GM06990 (cell line): Measurements from ENCODE around the gene CIAO2A.
"Not testable (repeated sequence)": the region's sequence is repeated elsewhere in the genome, so short reads cannot be mapped to it uniquely, and the experiment has no call there.

Experiments used
- DNase-seq: peaks from one replicate; pipeline ENCODE4 v3.0.0-alpha.2; 2011; ENCODE audit not compliant: insufficient read length; ENCODE audit errors: extremely low read depth
- H3K27me3 ChIP-seq: replicated peaks from 2 replicates; pipeline ENCODE4 v1.6.0; 2011; ENCODE audit warnings: low read length; ENCODE audit not compliant: control insufficient read depth, insufficient read depth
- H3K36me3 ChIP-seq: 2 replicates; pipeline ENCODE4 v1.5.1; 2011; ENCODE audit warnings: low read length; ENCODE audit not compliant: control insufficient read depth, insufficient read depth
- H3K4me3 ChIP-seq: replicated peaks from 2 replicates; pipeline ENCODE4 v1.5.1; 2011; ENCODE audit warnings: low read depth, mild to moderate bottlenecking, control low read depth, low read length
- TF ChIP-seq, protein P1 (sequence below): IDR thresholded peaks from 2 replicates; pipeline ENCODE4 v1.5.1; 2011; ENCODE audit warnings: low read length, control low read depth, mild to moderate bottlenecking, inconsistent platforms; ENCODE audit not compliant: insufficient read depth, poor library complexity, severe bottlenecking

The CIAO2A gene

DNA sequence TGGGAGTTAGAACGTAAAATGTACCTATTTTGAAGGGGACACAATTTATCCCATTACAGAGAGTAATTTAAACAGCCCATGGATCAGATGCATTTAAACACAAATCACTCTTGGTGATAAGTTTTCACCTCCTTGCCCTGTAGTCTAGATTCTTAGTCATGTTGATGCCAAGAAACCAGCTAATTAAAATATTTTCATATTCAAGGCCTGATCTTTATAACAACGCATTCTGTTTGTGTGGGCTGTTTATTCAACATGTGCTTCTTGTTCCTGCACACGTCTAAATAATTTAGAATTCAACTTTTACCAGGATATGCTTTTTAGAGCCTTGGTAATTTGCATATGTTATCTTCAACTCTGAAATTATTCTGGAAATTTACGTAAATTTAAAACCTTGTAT is 28.0 kb upstream of the CIAO2A start:
- H3K4me3 ChIP-seq = no peak overlapping the region
- TF ChIP-seq, protein P1, sequence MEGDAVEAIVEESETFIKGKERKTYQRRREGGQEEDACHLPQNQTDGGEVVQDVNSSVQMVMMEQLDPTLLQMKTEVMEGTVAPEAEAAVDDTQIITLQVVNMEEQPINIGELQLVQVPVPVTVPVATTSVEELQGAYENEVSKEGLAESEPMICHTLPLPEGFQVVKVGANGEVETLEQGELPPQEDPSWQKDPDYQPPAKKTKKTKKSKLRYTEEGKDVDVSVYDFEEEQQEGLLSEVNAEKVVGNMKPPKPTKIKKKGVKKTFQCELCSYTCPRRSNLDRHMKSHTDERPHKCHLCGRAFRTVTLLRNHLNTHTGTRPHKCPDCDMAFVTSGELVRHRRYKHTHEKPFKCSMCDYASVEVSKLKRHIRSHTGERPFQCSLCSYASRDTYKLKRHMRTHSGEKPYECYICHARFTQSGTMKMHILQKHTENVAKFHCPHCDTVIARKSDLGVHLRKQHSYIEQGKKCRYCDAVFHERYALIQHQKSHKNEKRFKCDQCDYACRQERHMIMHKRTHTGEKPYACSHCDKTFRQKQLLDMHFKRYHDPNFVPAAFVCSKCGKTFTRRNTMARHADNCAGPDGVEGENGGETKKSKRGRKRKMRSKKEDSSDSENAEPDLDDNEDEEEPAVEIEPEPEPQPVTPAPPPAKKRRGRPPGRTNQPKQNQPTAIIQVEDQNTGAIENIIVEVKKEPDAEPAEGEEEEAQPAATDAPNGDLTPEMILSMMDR = no peak
- no peaks in the 10 kb centered on the region for H3K27me3 ChIP-seq
- peaks cover 15% of the 10 kb centered on the region for H3K36me3 ChIP-seq
- no peak for DNase-seq

- H3K4me3 ChIP-seq, DNase-seq, H3K27me3 ChIP-seq: not testable (repeated sequence)
- H3K36me3 ChIP-seq = peaks cover 13% of the 10 kb centered on the region
Observed at GRCh38 chr15:64120322-64120721, 26.7 kb upstream of the CIAO2A start.

DNA sequence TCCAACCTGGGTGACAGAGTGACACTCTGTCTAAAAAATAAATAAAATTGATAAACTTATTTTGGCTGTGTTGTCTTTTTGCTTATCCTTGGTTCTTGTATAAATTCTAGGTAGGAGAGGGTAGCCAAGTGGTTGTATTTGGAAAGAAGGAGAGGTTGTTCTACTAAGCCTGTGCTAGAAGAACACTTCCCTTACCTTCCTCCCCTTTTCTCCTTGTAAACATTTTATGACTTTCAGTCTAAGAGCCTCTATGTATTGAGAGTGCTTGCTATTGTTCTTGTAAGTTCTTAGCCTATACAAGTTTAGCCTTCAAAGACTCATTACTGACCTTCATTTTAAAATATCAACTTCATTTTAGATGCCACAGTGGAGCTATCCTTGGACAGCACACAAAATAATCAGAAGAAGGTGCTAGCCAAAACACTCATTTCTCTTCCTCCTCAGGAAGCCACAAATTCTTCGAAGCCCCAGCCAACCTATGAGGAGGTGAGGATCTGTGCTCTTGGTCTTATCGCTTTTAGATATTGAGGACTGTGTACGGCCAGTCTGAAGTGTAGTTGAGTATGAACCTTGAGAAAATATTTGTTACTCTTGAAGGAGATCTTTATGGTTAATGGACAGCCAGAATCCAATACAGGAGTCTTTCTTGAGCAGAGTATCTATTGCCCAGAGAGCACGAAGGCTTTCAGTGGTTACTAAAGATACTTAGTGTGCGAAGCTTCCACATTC is 24.3 kb upstream of the CIAO2A start:
- Histone ChIP-seq H3K36me3 (peaks cover 17% of the 10 kb centered on the region), H3K27me3 (no peaks in the 10 kb centered on the region), H3K4me3 (no peak overlapping the region)
- no peak for DNase-seq
- TF ChIP-seq, protein P1 = no peak

GRCh38 chr15:64112904-64113303 is 19.3 kb upstream of the CIAO2A start:
- peaks cover 6% of the 10 kb centered on the region for H3K36me3 ChIP-seq
- DNase-seq = no peak

GRCh38 chr15:64112073-64112772 is 18.6 kb upstream of the CIAO2A start:
- TF ChIP-seq, protein P1 = no peak
- H3K4me3 ChIP-seq = no peak overlapping the region
- DNase-seq = no peak
- peaks cover 6% of the 10 kb centered on the region for H3K36me3 ChIP-seq
- no peaks in the 10 kb centered on the region for H3K27me3 ChIP-seq

More at GRCh38 chr15:64112904-64113303, 19.3 kb upstream of the CIAO2A start:
- no peak overlapping the region for H3K4me3 ChIP-seq
- H3K27me3 ChIP-seq = no peaks in the 10 kb centered on the region
- TF ChIP-seq, protein P1 = no peak

GRCh38 chr15:64111679-64112050 is 18.0 kb upstream of the CIAO2A start:
- TF ChIP-seq, protein P1 = no peak

More at GRCh38 chr15:64111679-64112050, 18.0 kb upstream of the CIAO2A start:
- H3K4me3 ChIP-seq = no peak overlapping the region
- peaks cover 6% of the 10 kb centered on the region for H3K36me3 ChIP-seq
- no peak for DNase-seq
- H3K27me3 ChIP-seq = no peaks in the 10 kb centered on the region
